Endothelial cell of umbilical vein (primary cell): Measurements from ENCODE around the gene ETS2. TPM values are rescaled to one million over a fixed set of nuclear protein-coding genes. Genes with fewer than 3 reads are reported as not detected.

ENCODE experiments used
- BruUV-seq: library from RNA; stranded (reverse); fragments of 400-500 nt; replicated peaks from 2 replicates; lab custom pipeline; 2021; lab: Mats Ljungman, UMichigan
- CTCF ChIA-PET: fragments of 300-600, 350-600 bp; sonication (Branson Sonifier 250); formaldehyde crosslinking; loops from one replicate; lab custom pipeline; 2021; ENCODE audit warnings: antibody characterized with exemption, inconsistent platforms; lab: Charles Lee
- POLR2A ChIA-PET: fragments of 300-600, 350-600 bp; sonication (Branson Sonifier 250); formaldehyde crosslinking; loops from one replicate; lab custom pipeline; 2021; ENCODE audit warnings: antibody characterized with exemption, inconsistent platforms; lab: Charles Lee
- DNase-seq: peaks from one replicate; pipeline ENCODE4 v3.0.0-alpha.2; 2011; ENCODE audit warnings: low read depth, low spot score
- FAIRE-seq: peaks from 2 replicates; lab custom pipeline; 2011; peaks lifted over from hg19 to GRCh38; lab: Jason Lieb, UNC
- H2AFZ ChIP-seq: 2 replicates; pipeline ENCODE4 v1.6.0; 2012; ENCODE audit warnings: low read depth, low read length, control low read depth, inconsistent platforms
- H3K27ac ChIP-seq: 2 replicates; pipeline ENCODE4 v1.5.1; 2011; ENCODE audit warnings: low read depth, mild to moderate bottlenecking, control low read depth, low read length, moderate library complexity; ENCODE audit not compliant: insufficient read depth
- H3K27me3 ChIP-seq, 2 experiments: 2 replicates each; pipeline versions ENCODE4 v1.6.0 to v1.6.1; 2011; ENCODE audit warnings: low read length in 2 of 2, mixed read lengths in 1 of 2; ENCODE audit not compliant: control insufficient read depth in 2 of 2, insufficient read depth in 2 of 2
- H3K36me3 ChIP-seq, 2 experiments: 2 replicates in 1 of 2; 3 replicates in 1 of 2; pipeline ENCODE4 v1.5.1; 2011; ENCODE audit warnings: low read length in 2 of 2, mild to moderate bottlenecking in 1 of 2, moderate library complexity in 1 of 2; ENCODE audit not compliant: control insufficient read depth in 2 of 2, insufficient read depth in 2 of 2; ENCODE audit errors: extremely low read depth in 1 of 2
- H3K4me1 ChIP-seq: 3 replicates; pipeline ENCODE4 v1.5.1; 2011; ENCODE audit warnings: mild to moderate bottlenecking, low read length; ENCODE audit not compliant: control insufficient read depth, insufficient read depth; ENCODE audit errors: extremely low read depth
- H3K4me2 ChIP-seq: 2 replicates; pipeline ENCODE4 v1.6.1; 2011; ENCODE audit warnings: low read length, control low read depth, mixed read lengths; ENCODE audit not compliant: insufficient read depth
- H3K4me3 ChIP-seq, 3 experiments: fragments of 200-600 bp in 1 of 3; sonication (generic), shearing (Covaris generic) in 1 of 3; replicated peaks in 1 of 3; 2 replicates each; pipeline ENCODE4 v1.5.1; 2011 to 2016; ENCODE audit warnings: control low read depth in 3 of 3, low read length in 3 of 3, mild to moderate bottlenecking in 2 of 3, inconsistent platforms in 1 of 3, low read depth in 1 of 3, moderate library complexity in 1 of 3; ENCODE audit not compliant: insufficient read depth in 1 of 3
- H3K79me2 ChIP-seq: 2 replicates; pipeline ENCODE4 v1.6.0; 2012; ENCODE audit warnings: low read length, inconsistent platforms; ENCODE audit not compliant: control insufficient read depth, insufficient read depth
- H3K9ac ChIP-seq: replicated peaks from 2 replicates; pipeline ENCODE3; 2011; ENCODE audit warnings: low read length, control low read depth; ENCODE audit not compliant: insufficient read depth; ENCODE audit errors: extremely low read depth
- H3K9me1 ChIP-seq: replicated peaks from 3 replicates; pipeline ENCODE4 v1.6.0; 2011; ENCODE audit warnings: mild to moderate bottlenecking, low read length; ENCODE audit not compliant: control insufficient read depth, insufficient read depth; ENCODE audit errors: extremely low read depth
- H3K9me3 ChIP-seq: replicated peaks from 2 replicates; pipeline ENCODE4 v1.5.1; 2012; ENCODE audit warnings: low read length, inconsistent platforms; ENCODE audit not compliant: control insufficient read depth, insufficient read depth
- H4K20me1 ChIP-seq: replicated peaks from 2 replicates; pipeline ENCODE3; 2011; ENCODE audit warnings: mild to moderate bottlenecking, low read length; ENCODE audit not compliant: control insufficient read depth, insufficient read depth; ENCODE audit errors: extremely low read depth
- EZH2 ChIP-seq: IDR thresholded peaks from 2 replicates; pipeline ENCODE4 v1.6.1; 2012; ENCODE audit warnings: borderline replicate concordance, low read depth, mild to moderate bottlenecking, moderate library complexity, low read length, inconsistent platforms; ENCODE audit not compliant: severe bottlenecking
- FOS ChIP-seq: IDR thresholded peaks from 2 replicates; pipeline ENCODE4 v1.6.1; 2011; ENCODE audit warnings: mild to moderate bottlenecking, low read length, moderate library complexity, borderline replicate concordance; ENCODE audit not compliant: insufficient read depth
- GATA2 ChIP-seq: IDR thresholded peaks from 2 replicates; pipeline ENCODE4 v1.7.0; 2011; ENCODE audit warnings: low read depth, mild to moderate bottlenecking, moderate library complexity, mixed read lengths, low read length; ENCODE audit not compliant: insufficient read length, insufficient read depth
- JUN ChIP-seq: IDR thresholded peaks from 2 replicates; pipeline ENCODE4 v1.6.1; 2011; ENCODE audit warnings: borderline replicate concordance, low read depth; ENCODE audit not compliant: insufficient read length, insufficient read depth
- MYC ChIP-seq: IDR thresholded peaks from one replicate; pipeline ENCODE4 v1.6.1; 2011; ENCODE audit warnings: mild to moderate bottlenecking, low read depth, low read length
- POLR2A ChIP-seq: IDR thresholded peaks from 2 replicates; pipeline ENCODE4 v1.6.1; 2012; ENCODE audit warnings: low read depth, mild to moderate bottlenecking, control low read depth, low read length
- POLR2AphosphoS5 ChIP-seq: IDR thresholded peaks from 2 replicates; pipeline ENCODE4 v1.6.1; 2012; ENCODE audit warnings: low read depth, mild to moderate bottlenecking, control low read depth, low read length, moderate library complexity; ENCODE audit not compliant: insufficient read depth
- dilution Hi-C: fragments of 300-500 bp; cut with MboI; formaldehyde crosslinking; loops from one replicate; pipeline ENCODE4 v1.15.0; 2019; ENCODE audit warnings: low sequenced_read_pairs; ENCODE audit not compliant: extremely low pct_ligation_motif_present
- intact Hi-C: fragments of 100-400 bp; cut with micrococcal nuclease; formaldehyde crosslinking; loops from one replicate; pipeline ENCODE4 v1.10.0; 2022
- polyA plus RNA-seq, 4 experiments: library from polyadenylated mRNA; depleted of rRNA in 3 of 4; stranded (reverse) in 3 of 4; unstranded in 1 of 4; fragments of >200 nt; gene quantifications; 2 replicates each; pipeline versions ENCODE4 v1.2.1 to v1.2.3, GENCODE V29; 2011 to 2012; ENCODE audit warnings: missing spikeins in 1 of 4
- total RNA-seq: library from RNA; stranded (reverse); gene quantifications from 2 replicates; pipeline ENCODE4 v1.2.3, GENCODE V29; 2021
- TF ChIP-seq, protein P1 (sequence below): IDR thresholded peaks from 2 replicates; pipeline ENCODE4 v1.6.1; 2011; ENCODE audit not compliant: insufficient read depth, insufficient read length
- TF ChIP-seq, protein P2 (sequence below), 2 donors: IDR thresholded peaks; 1 replicate in 1 of 2; 2 replicates in 1 of 2; pipeline ENCODE4 v1.5.1; 2011; ENCODE audit warnings: low read length in 2 of 2, mild to moderate bottlenecking in 2 of 2, moderate library complexity in 2 of 2, control low read depth in 1 of 2, inconsistent platforms in 1 of 2, low read depth in 1 of 2; ENCODE audit not compliant: insufficient read depth in 1 of 2; ENCODE audit errors: extremely low read depth in 1 of 2

Gene ETS2
- total and polyA plus RNA-seq, 2 donors (not counting 3 experiments of a cell fraction or from before 2014, with no cell fraction given): 16.3 to 54.5 TPM

DNA sequence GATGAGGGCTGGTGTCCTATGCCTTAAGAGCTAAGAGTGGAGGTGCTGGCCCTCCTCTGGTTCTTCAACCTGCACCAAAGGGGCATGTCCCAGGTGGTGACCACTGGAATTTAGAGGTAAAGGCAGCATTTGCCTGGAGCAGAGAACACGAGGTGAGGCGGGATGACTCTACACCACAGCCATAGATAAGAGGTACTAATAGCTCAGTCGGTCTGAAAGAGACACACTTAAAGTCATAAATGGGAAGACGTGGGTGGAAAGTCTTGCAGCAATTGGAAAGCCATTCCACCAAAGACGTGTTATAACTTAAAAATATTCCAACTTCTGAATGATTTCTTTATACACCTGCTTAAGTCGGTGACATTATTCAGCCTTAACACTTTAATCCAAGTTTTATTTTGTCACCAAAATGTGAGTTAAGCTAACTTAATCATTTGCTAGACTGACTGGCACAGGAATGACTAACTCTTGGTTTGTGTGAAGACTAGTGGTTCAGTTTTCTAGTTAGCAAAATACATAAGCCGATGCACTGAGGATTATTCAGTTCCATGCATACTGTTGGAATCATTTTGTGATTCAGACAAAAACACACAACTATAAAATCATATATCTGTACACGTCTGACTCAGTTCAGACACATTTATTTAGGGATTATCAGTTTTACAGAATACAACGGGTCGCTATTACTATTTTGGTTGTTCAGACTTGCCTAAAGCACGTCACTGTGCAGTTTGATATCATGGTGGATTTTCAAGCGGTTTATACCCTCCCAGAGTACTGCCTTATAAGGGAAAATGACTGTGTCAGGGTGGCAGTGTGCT lies 4.6 kb upstream of the ETS2 start:
- ChIA-PET POLR2A (no interaction called here), CTCF (no interaction called here)
- Histone ChIP-seq H3K9ac (no peak overlapping the region), H3K9me1 (no peaks in the 10 kb centered on the region), H3K4me3 (no peak overlapping the region), H3K27me3 (no peaks in the 10 kb centered on the region), H4K20me1 (no peaks in the 10 kb centered on the region), H3K4me1 (peaks cover 8% of the 10 kb centered on the region), H3K27ac (no peak overlapping the region), H3K4me2 (no peak overlapping the region), H3K9me3 (no peaks in the 10 kb centered on the region), H3K79me2 (peaks cover 4% of the 10 kb centered on the region), H2AFZ (no peak overlapping the region), H3K36me3 (no peaks in the 10 kb centered on the region)
- TF ChIP-seq POLR2A: no peak
- no peak for TF ChIP-seq EZH2
- TF ChIP-seq, protein P1, sequence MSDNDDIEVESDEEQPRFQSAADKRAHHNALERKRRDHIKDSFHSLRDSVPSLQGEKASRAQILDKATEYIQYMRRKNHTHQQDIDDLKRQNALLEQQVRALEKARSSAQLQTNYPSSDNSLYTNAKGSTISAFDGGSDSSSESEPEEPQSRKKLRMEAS: no peak
- TF ChIP-seq POLR2AphosphoS5: no peak
- TF ChIP-seq MYC: no peak
- TF ChIP-seq, protein P2, sequence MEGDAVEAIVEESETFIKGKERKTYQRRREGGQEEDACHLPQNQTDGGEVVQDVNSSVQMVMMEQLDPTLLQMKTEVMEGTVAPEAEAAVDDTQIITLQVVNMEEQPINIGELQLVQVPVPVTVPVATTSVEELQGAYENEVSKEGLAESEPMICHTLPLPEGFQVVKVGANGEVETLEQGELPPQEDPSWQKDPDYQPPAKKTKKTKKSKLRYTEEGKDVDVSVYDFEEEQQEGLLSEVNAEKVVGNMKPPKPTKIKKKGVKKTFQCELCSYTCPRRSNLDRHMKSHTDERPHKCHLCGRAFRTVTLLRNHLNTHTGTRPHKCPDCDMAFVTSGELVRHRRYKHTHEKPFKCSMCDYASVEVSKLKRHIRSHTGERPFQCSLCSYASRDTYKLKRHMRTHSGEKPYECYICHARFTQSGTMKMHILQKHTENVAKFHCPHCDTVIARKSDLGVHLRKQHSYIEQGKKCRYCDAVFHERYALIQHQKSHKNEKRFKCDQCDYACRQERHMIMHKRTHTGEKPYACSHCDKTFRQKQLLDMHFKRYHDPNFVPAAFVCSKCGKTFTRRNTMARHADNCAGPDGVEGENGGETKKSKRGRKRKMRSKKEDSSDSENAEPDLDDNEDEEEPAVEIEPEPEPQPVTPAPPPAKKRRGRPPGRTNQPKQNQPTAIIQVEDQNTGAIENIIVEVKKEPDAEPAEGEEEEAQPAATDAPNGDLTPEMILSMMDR (IDR thresholded peaks at IDR 0.05; ENCODE audit: extremely low read depth in 1 of 2, insufficient read depth in 1 of 2, low read depth in 1 of 2, low read length in 2 of 2): no peak
- TF ChIP-seq JUN: no peak
- TF ChIP-seq FOS: no peak
- TF ChIP-seq GATA2: no peak
- DNase-seq (no peak), FAIRE-seq (no peak)
- intact Hi-C loops: no loop called here
- dilution Hi-C loops: no loop called here
- BruUV-seq: no TSS peak
